Erythroblast (primary cell): ENCODE data around the gene NFASC.
A peak's percentile ranks its signal among the peaks of the same experiment; 100 is the strongest.

Experiments used
- DNase-seq, 2 experiments: peaks; one replicate each; lab custom pipeline; 2025; lab: John Stamatoyannopoulos, UW
- GATA1 ChIP-seq: IDR thresholded peaks from 2 replicates; pipeline ENCODE4 v1.6.1; 2011; ENCODE audit warnings: low read depth, mild to moderate bottlenecking, control low read depth, low read length, moderate library complexity
- POLR2A ChIP-seq: IDR thresholded peaks from 2 replicates; pipeline ENCODE4 v1.6.1; 2011; ENCODE audit warnings: mild to moderate bottlenecking, low read length

NFASC gene

DNA sequence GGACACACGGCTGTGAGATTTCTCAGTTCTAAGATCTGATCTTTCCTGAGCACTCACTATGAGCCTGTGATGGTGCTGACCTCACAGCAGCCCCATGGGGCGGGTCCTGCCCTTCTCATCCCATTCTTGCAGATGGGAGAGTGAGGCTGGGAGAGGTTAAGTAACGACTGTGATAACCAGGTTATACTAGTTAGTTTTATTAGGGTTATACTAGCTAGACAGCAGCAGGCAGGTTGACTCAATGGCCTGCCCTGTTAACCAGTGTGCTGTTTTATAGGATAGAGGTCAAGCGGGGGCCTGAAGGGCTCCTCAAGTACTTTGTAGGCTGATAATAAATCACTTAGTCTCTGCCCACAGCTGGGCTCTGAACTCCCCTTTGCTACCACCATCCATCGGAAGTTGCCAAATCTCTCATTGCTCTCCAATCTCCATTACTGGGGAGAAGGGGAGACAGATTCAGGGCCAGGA, 177.1 kb downstream of the NFASC start:
- DNase-seq = no peak
- TF ChIP-seq GATA1 (no peak), POLR2A (no peak)

DNA sequence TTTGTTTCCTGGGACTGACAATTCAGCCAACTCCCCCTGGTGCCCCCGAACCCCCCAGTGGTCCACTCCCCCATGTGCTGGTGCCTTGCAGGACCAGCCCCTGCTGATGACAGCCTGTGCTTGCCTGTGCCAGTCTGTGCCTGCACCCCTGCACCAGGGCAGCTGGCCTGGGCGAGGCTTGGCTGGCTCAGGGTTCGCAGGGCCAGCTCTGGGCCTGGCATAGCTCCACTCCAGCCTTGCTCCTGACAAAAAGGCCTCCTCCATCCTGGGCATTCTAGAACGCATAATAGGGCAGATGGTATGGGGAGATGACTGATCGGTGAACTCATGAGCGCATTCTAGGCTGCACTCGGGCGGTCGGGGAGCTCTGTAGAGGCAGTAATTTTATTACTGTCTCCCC, 177.7 kb downstream of the NFASC start:
- no peak for DNase-seq
- TF ChIP-seq GATA1 (no peak), POLR2A (no peak)

DNA sequence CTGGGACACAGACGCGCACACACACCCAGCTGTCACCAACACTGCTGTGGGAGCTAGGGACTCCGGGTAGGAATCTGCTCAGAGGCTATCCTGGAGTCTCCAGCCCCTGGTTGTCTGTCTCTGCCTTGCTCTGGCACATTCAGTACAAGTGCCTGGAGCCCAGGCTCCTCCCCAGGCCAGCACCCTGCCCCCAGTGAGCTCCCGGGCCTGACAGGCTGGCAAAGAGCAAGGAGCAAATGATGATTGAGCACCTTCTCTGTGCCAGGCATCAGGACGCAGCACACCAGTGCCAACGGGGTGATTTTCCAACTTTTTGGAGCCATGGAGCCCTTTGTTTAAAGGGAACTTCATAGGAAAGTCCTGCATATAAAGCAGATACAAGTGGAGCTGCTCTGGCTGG, 178.8 kb downstream of the NFASC start:
- no peak for TF ChIP-seq POLR2A
- TF ChIP-seq GATA1 = no peak
- DNase-seq = no peak

DNA sequence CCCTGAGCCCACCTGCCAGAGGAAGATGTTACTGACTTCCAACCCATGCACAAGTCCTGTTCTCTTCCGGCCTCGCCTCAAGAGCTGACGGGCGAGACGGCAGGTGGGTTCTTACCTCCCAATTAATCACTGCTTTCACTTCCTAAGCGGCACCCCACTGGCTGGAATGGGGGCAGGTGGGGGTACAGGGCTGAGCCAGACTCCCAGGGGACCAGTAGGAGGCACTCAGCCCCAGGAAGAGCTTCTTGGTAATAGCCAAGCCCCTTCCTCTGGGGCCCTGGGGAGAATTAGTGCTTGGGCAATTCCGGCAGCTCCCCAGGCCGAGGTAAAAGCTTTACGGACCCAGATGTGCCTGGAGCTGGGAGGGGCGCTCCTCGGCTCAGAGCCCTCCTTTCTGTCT, 182.0 kb downstream of the NFASC start:
- no peak for TF ChIP-seq POLR2A
- no peak for TF ChIP-seq GATA1
- DNase-seq = no peak

DNA sequence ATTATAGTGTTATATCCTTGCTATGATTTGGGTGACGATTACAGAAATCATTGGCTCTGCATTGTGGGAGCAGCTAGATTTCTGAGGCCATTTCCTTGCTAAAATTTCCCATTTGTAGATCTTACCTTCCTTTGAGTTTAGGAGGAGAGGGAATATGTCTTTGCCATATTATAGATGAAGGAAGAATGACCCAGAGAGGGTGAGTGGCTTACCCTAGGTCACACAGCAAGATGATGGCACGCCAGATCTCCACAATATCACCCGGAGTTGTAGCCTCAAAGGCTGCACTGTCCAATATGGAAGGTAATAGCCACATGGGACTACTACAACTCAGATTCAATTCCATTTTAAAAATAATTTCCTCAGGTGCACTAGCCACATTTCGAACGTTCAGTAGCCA, 182.6 kb downstream of the NFASC start:
- DNase-seq = no peak
- TF ChIP-seq GATA1 (no peak), POLR2A (no peak)

DNA sequence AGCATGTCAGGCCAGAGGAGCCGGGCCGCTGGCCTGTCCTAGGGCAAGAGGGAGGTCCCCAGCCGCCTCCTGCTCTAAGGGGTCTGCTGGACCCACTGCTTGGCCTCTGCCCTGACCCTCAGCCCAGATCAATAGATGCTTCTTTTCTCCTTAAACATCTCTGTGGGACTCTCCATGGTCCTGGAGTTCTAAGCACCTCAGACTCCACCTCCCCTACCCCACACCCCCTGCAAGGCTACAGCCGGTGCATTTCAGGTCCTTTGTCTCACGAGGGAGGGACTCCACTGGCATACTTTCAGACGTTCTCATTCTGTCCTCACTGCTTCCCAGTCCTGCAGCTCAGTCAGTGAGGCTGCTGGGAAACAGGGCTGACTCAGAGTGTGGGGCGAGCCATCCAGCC, 183.4 kb downstream of the NFASC start:
- no peak for DNase-seq
- TF ChIP-seq GATA1 = no peak

DNA sequence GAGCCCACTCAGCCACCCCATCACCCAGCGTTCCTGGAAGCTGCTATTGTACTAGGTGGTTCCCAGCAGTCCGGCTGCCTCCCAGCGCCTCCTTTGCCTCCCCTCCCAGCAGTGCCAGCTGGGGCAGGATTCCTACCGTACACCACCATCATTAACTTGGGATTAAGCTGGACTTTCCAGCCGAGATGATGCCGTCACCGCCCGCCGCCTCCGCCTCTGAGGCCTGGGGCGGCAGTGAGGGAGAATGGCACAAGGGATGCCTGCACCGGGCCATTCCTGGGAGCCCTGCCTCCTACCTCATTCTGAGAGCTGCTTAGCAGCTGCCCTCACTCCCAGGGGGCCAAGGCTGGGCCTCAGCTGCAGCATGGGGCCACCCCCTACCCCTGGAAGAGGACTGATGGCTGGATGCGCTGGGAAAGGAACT, 185.5 kb downstream of the NFASC start:
- TF ChIP-seq POLR2A (no peak), GATA1 (no peak)
- no peak for DNase-seq

DNA sequence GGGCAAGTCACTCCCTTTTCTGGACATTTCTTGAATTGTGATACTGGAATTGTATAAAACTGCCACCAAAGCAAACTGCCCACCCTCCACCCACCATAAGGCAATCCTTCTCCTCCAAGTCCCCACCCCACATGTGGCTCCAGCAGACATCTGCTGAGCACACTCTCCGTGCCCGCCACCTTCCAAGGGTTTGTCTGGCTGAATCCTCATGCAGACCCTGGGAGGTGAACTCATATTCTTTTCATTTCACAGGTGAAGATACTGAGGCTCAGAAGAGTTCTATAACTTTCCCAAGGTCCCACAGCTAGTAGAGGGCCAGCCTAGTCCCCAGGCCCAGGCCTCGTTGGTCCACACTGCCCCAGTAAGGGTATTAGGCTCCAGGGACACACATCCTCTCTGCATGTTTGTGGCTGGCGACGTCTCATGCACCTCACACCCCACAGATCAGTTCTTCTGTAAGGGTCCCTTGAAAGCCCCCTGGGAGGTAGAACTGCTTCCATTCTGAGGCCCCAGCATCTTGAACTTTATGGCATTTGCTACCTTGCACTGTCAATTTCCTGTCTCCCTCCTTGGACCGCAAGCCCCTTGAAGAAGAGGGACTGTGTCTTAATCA, 186.4 kb downstream of the NFASC start:
- no peak for TF ChIP-seq GATA1
- TF ChIP-seq POLR2A = no peak
- no peak for DNase-seq

DNA sequence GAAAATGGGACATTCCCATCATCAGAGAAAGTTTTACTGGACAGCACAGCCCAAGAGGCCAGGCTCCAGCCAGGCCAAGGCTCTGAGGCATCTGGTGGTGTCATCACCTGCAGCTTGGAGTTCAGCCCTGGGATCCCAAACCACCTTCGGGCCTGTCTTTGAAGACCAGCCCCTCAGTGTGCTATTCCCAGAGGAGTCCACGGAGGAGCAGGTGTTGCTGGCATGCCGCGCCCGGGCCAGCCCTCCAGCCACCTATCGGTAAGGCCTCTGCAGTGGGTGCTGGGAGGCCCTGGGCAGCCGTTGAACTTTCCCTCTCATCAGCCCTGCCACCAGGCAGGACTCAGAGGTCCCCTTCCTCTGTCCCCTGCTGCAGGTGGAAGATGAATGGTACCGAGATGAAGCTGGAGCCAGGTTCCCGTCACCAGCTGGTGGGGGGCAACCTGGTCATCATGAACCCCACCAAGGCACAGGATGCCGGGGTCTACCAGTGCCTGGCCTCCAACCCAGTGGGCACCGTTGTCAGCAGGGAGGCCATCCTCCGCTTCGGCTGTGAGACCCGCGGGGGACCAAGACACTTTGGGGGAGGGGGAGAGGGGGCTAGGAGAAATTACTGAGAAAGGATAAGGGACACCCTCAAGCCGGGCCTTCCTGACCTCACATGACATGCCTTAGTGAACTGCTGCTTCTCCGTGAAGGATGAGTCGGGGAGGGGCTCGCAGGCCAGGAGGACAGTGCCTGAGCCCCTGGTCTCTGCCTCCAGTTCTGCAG, 187.3 kb downstream of the NFASC start:
- DNase-seq = no peak
- TF ChIP-seq GATA1 = no peak
- no peak for TF ChIP-seq POLR2A

DNA sequence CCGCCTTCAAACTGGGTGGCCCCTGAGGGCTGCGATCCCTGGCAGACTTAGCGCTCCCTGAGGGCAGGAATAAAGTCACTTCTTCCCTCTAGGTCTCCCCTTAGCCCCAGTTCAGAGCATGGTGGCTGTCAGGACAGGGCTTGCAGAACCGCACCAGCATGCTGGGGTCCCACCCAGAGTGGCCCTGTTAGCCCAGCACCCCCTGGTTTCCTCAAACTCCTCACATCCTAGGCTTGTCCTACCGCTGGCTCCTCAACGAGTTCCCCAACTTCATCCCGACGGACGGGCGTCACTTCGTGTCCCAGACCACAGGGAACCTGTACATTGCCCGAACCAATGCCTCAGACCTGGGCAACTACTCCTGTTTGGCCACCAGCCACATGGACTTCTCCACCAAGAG, 188.2 kb downstream of the NFASC start:
- no peak for TF ChIP-seq POLR2A
- no peak for TF ChIP-seq GATA1
- no peak for DNase-seq

DNA sequence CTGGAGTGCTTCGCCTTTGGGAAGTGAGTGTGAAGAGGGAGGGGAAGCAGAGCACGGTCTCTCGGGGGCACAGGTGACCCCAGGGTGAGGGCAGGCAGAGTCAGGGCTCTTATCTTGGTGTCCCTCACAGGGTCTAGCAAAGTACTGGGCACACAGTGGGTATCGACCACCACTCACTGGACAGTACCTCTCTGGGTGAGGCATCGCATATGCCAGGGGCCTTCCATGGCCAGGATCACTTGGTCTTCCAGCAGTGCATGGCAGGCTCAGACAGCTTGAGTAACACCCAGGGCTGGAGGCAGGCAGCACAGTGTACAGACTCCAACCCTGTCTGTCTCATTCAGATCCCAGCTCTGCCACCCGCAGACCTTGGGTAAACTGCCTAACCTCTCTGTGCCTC, 189.0 kb downstream of the NFASC start:
- DNase-seq = no peak
- TF ChIP-seq GATA1 = no peak
- TF ChIP-seq POLR2A = no peak

DNA sequence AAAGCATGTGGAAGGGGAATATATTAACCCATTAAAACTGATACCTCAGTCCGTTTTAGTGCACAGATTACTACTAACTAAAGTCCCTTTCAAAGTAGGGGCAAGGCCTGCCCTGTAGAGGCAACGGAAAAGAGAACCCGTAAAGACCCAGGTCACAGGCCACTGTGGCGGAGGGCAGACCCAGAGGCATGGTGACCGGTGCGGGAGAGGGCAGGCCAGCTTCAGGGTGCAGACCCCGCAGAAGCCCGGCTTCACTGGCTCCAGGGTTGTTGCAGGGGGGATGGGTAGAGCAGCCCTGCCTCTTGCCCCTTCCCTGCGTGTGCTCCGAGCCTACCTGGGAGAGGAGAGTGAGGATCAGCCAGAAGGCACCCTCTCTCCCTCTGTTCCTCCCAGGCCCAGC, 190.1 kb downstream of the NFASC start:
- no peak for DNase-seq
- TF ChIP-seq GATA1 (no peak), POLR2A (no peak)

DNA sequence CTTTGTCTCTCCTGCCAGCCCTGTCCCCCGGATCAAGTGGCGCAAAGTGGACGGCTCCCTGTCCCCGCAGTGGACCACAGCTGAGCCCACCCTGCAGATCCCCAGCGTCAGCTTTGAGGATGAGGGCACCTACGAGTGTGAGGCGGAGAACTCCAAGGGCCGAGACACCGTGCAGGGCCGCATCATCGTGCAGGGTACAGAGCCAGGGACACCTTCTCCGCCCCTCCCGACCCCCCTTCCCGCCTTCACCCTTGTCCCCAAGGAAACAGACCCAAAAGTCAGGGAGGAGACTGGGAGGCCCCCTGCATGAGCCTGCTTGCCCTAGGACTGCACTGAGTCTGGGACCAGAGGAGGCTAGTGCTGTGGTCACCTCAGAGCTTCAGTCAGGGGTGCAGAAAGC, 190.6 kb downstream of the NFASC start:
- TF ChIP-seq POLR2A = no peak
- TF ChIP-seq GATA1 = no peak
- no peak for DNase-seq

DNA sequence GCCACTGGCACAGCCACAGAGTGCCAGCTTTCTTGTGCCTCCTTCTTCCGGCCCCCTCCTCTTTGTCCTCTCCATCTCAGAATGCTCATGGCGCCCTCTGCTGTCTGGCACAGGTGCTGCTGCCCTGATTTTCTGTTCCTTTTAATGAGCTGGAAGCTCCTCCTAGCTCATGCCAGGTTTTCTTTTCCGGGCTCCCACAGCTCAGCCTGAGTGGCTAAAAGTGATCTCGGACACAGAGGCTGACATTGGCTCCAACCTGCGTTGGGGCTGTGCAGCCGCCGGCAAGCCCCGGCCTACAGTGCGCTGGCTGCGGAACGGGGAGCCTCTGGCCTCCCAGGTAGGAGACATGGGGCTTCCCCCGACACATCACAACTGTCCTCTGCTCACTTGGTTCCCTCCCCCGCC, 191.0 kb downstream of the NFASC start:
- DNase-seq = peak; percentile 57 to 77
- no peak for TF ChIP-seq POLR2A
- no peak for TF ChIP-seq GATA1

DNA sequence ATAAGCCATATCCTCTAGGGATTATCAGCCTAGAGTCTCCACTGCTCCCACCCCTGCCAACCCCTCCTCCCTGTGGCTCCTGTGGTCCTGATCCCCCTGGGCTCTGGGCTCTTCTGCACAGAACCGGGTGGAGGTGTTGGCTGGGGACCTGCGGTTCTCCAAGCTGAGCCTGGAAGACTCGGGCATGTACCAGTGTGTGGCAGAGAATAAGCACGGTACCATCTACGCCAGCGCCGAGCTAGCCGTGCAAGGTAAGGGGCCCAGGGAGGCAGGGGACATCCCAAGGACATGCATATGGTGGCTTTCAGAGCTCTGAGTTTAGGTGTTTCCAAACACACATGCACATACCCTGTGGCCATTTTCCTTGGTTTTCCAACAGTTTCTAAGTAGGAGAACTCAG, 191.7 kb downstream of the NFASC start:
- no peak for DNase-seq
- TF ChIP-seq GATA1 (no peak), POLR2A (no peak)
